NT2/D1 (cell line): Measurements from ENCODE around the gene HP1BP3.

Experiments used
- SUZ12 ChIP-seq: IDR thresholded peaks from 2 replicates; pipeline ENCODE4 v1.6.1; 2011; ENCODE audit not compliant: insufficient read length, insufficient read depth; ENCODE audit errors: extremely low read depth
- ZNF274 ChIP-seq: IDR thresholded peaks from 2 replicates; pipeline ENCODE4 v1.6.1; 2011; ENCODE audit warnings: mild to moderate bottlenecking, low read depth, low read length

DNA sequence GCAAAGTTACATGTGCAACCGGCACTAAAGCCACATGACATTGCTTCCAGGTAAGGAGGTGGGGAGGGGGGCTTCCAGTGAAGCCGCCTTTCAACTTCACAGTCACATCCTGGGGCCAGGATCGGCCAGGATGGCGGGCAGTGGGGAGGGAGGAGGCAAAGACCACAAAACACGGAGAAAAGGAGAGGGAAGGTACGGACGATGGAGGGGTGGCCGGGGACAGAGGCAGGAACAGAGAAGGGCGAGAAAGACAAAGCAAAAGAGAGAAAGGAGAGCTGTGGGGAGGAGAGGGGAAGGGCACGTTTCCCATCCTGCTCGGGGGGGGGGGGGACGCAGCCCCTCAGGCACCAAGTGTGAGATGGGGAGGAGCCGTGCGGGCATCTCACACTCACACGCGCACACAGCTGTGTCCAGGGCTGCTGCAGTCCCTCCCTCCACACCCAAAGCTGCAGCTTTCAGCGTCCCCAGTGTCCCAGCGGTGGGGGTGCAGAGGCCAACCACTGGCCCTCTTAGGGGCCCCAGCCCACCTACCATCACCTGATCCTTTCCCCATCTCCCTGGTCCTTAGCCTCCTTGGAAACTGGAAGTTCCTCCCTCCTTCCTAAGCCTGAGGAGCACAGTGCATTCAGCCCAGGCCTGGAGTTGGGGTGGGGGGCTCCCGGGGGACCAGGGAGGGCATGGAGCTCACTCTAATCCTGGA lies 57.0 kb downstream of the HP1BP3 start:
- no peak for TF ChIP-seq SUZ12
- no peak for TF ChIP-seq ZNF274
